M059J (cell line): Measurements from ENCODE around the gene SYT15. TPM values are rescaled to one million over a fixed set of nuclear protein-coding genes. Genes with fewer than 3 reads are reported as not detected.
"Not testable (repeated sequence)": the region's sequence is repeated elsewhere in the genome, so short reads cannot be mapped to it uniquely, and the experiment has no call there.

Experiments
- DNase-seq: peaks from one replicate; pipeline ENCODE4 v3.0.0-alpha.2; 2012; ENCODE audit warnings: low read depth
- total RNA-seq: library from RNA; depleted of rRNA; stranded (reverse); fragments of >200 nt; shearing (Covaris generic); gene quantifications from 2 replicates; pipeline ENCODE4 v1.2.3, GENCODE V29; 2014

SYT15 gene
- total RNA-seq, 1 experiment from 2014 or later: 0.02 TPM

GRCh38 chr10:46588221-46588620 lies 9.3 kb downstream of the SYT15 start:
- DNase-seq: not testable (repeated sequence)

- DNase-seq: not testable (repeated sequence)
These were observed 10.7 kb downstream of the SYT15 start for GRCh38 chr10:46589589-46589988.

GRCh38 chr10:46591053-46591452 lies 12.1 kb downstream of the SYT15 start:
- DNase-seq: not testable (repeated sequence)

- DNase-seq: not testable (repeated sequence)
These were observed 14.4 kb downstream of the SYT15 start for GRCh38 chr10:46593307-46593706.

GRCh38 chr10:46594453-46595063 lies 15.6 kb downstream of the SYT15 start:
- DNase-seq: not testable (repeated sequence)

- peak; percentile 1 for DNase-seq
These were observed 17.6 kb downstream of the SYT15 start for GRCh38 chr10:46596570-46596969.

GRCh38 chr10:46597616-46598246 lies 18.8 kb downstream of the SYT15 start:
- DNase-seq: not testable (repeated sequence)

- DNase-seq: not testable (repeated sequence)
These were observed 21.6 kb downstream of the SYT15 start for GRCh38 chr10:46600516-46600915.

- DNase-seq: not testable (repeated sequence)
These were observed 36.6 kb downstream of the SYT15 start for GRCh38 chr10:46615540-46615939.

- not testable (repeated sequence) for DNase-seq
These were observed 37.3 kb downstream of the SYT15 start for GRCh38 chr10:46616227-46616626.

GRCh38 chr10:46617134-46617533 lies 38.2 kb downstream of the SYT15 start:
- DNase-seq: not testable (repeated sequence)

- not testable (repeated sequence) for DNase-seq
These were observed 39.0 kb downstream of the SYT15 start for GRCh38 chr10:46617913-46618312.

- DNase-seq: not testable (repeated sequence)
These were observed 45.1 kb downstream of the SYT15 start for GRCh38 chr10:46623899-46624654.

- DNase-seq: not testable (repeated sequence)
These were observed 50.9 kb downstream of the SYT15 start for GRCh38 chr10:46629805-46630204.

GRCh38 chr10:46630816-46631215 lies 51.9 kb downstream of the SYT15 start:
- not testable (repeated sequence) for DNase-seq

- not testable (repeated sequence) for DNase-seq
These were observed 52.8 kb downstream of the SYT15 start for GRCh38 chr10:46631683-46632082.

- not testable (repeated sequence) for DNase-seq
These were observed 55.8 kb downstream of the SYT15 start for GRCh38 chr10:46634698-46635097.

GRCh38 chr10:46635364-46635959 lies 56.5 kb downstream of the SYT15 start:
- DNase-seq: not testable (repeated sequence)

- not testable (repeated sequence) for DNase-seq
These were observed 61.1 kb downstream of the SYT15 start for GRCh38 chr10:46640005-46640404.
